Hepatocyte (in vitro differentiated cells): ENCODE results near the gene TEC.

Source experiments
- EZH2 ChIP-seq: fragments of 200-600 bp; sonication (generic); IDR thresholded peaks from 2 replicates; pipeline ENCODE4 v1.6.1; 2016; ENCODE audit warnings: antibody characterized with exemption, mild to moderate bottlenecking, borderline replicate concordance
- EZH2phosphoT487 ChIP-seq: fragments of 200-600 bp; sonication (generic); IDR thresholded peaks from one replicate; pipeline ENCODE4 v1.6.1; 2018; ENCODE audit warnings: antibody characterized with exemption, mild to moderate bottlenecking, low read depth, moderate library complexity; ENCODE audit not compliant: unreplicated experiment, severe bottlenecking
- TF ChIP-seq, protein P1 (sequence below): fragments of 200-600 bp; sonication (generic); IDR thresholded peaks from 2 replicates; pipeline ENCODE4 v1.5.1; 2016; ENCODE audit warnings: antibody characterized with exemption, mild to moderate bottlenecking; ENCODE audit not compliant: poor library complexity

DNA sequence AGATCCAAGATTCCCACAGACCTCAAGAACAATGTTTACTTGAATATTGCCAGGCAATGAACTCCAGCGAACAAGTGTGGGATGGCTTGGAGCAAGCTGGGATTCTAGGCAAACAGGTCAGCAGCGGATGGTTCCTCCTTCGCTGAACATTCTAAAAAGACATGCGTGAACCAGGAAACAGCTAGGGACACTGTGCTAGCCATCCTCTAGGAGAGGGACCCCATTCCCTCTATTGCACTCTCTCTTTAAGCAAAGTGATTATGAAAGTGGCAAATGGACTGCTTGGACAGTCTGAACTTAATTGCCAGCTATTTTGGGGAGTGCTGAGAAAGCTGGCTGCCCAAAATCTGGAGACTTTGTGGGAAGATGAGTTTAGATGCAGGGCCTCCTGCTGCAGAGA, 29.9 kb upstream of the TEC start:
- TF ChIP-seq, protein P1, sequence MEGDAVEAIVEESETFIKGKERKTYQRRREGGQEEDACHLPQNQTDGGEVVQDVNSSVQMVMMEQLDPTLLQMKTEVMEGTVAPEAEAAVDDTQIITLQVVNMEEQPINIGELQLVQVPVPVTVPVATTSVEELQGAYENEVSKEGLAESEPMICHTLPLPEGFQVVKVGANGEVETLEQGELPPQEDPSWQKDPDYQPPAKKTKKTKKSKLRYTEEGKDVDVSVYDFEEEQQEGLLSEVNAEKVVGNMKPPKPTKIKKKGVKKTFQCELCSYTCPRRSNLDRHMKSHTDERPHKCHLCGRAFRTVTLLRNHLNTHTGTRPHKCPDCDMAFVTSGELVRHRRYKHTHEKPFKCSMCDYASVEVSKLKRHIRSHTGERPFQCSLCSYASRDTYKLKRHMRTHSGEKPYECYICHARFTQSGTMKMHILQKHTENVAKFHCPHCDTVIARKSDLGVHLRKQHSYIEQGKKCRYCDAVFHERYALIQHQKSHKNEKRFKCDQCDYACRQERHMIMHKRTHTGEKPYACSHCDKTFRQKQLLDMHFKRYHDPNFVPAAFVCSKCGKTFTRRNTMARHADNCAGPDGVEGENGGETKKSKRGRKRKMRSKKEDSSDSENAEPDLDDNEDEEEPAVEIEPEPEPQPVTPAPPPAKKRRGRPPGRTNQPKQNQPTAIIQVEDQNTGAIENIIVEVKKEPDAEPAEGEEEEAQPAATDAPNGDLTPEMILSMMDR = no peak
- TF ChIP-seq EZH2phosphoT487 (no peak), EZH2 (no peak)
